GM12878 (cell line): ENCODE data around the gene DGKB. TPM values are rescaled to one million over a fixed set of nuclear protein-coding genes. Genes with fewer than 3 reads are reported as not detected.

ENCODE experiments used
- ATAC-seq: fragments of 200-7000 bp; cut with Tn5 transposase; 3 replicates; pipeline ENCODE4 v1.9.1; 2020; ENCODE audit warnings: mild to moderate bottlenecking, moderate library complexity
- BruUV-seq: library from RNA; stranded (reverse); fragments of 400-500 nt; replicated peaks from 2 replicates; lab custom pipeline; 2021; lab: Mats Ljungman, UMichigan
- CTCF ChIA-PET: fragments of 300-600 bp; sonication (Branson Sonifier 250); formaldehyde crosslinking; extraction: SDS; loops from one replicate; lab custom pipeline; 2021; ENCODE audit warnings: inconsistent platforms; lab: Yijun Ruan, JAX
- POLR2A ChIA-PET: fragments of 350-600 bp; formaldehyde crosslinking; extraction: SDS; loops from one replicate; lab custom pipeline; 2021; ENCODE audit warnings: inconsistent platforms; lab: Charles Lee
- RAD21 ChIA-PET: fragments of 300-600 bp; sonication (Branson Sonifier 250); formaldehyde crosslinking; loops from one replicate; lab custom pipeline; 2023; ENCODE audit warnings: antibody characterized with exemption; ENCODE audit not compliant: unreplicated experiment; lab: Charles Lee
- SMC1A ChIA-PET: fragments of 300-600 bp; sonication (Branson Sonifier 250); formaldehyde crosslinking; loops from one replicate; lab custom pipeline; 2023; ENCODE audit not compliant: unreplicated experiment, uncharacterized antibody; lab: Charles Lee
- DNase-seq: peaks from one replicate; pipeline ENCODE4 v3.0.0-alpha.2; 2011; ENCODE audit warnings: low read depth, low spot score
- FAIRE-seq: peaks from 3 replicates; lab custom pipeline; 2011; peaks lifted over from hg19 to GRCh38; lab: Jason Lieb, UNC
- H2AFZ ChIP-seq: 2 replicates; pipeline ENCODE4 v1.6.0; 2011; ENCODE audit warnings: low read depth, low read length, control low read depth; ENCODE audit not compliant: control insufficient read depth
- H3K27ac ChIP-seq: 2 replicates; pipeline ENCODE4 v1.5.1; 2011; ENCODE audit warnings: control low read depth; ENCODE audit not compliant: control insufficient read depth, insufficient read depth
- H3K27me3 ChIP-seq, 2 experiments: replicated peaks in 1 of 2; 2 replicates each; pipeline versions ENCODE4 v1.6.0 to v1.6.1; 2011; ENCODE audit warnings: low read length in 1 of 2; ENCODE audit not compliant: control insufficient read depth in 2 of 2, insufficient read depth in 2 of 2
- H3K36me3 ChIP-seq, 2 experiments: 2 replicates each; pipeline ENCODE4 v1.5.1; 2011; ENCODE audit warnings: low read length in 1 of 2; ENCODE audit not compliant: control insufficient read depth in 2 of 2, insufficient read depth in 2 of 2
- H3K4me1 ChIP-seq: 2 replicates; pipeline ENCODE4 v1.6.1; 2011; ENCODE audit warnings: mild to moderate bottlenecking, low read length, moderate library complexity, mixed read lengths; ENCODE audit not compliant: control insufficient read depth, insufficient read depth
- H3K4me2 ChIP-seq: 2 replicates; pipeline ENCODE4 v1.6.0; 2011; ENCODE audit warnings: control low read depth; ENCODE audit not compliant: control insufficient read depth, insufficient read depth
- H3K4me3 ChIP-seq: fragments of 200-600 bp; sonication (generic); 2 replicates; pipeline ENCODE4 v1.5.1; 2016
- H3K79me2 ChIP-seq: 2 replicates; pipeline ENCODE4 v1.6.0; 2011; ENCODE audit warnings: low read length; ENCODE audit not compliant: control insufficient read depth, insufficient read depth
- H3K9ac ChIP-seq: 2 replicates; pipeline ENCODE4 v1.8.0; 2011; ENCODE audit warnings: low read length, control low read depth, mixed read lengths; ENCODE audit not compliant: control insufficient read depth, insufficient read depth
- H3K9me3 ChIP-seq: replicated peaks from 3 replicates; pipeline ENCODE4 v1.5.1; 2011; ENCODE audit warnings: mild to moderate bottlenecking, low read length; ENCODE audit not compliant: control insufficient read depth, insufficient read depth
- H4K20me1 ChIP-seq: 2 replicates; pipeline ENCODE4 v1.6.0; 2011; ENCODE audit not compliant: control insufficient read depth, insufficient read depth
- ASH2L ChIP-seq: fragments of 300-600, 200-600 bp; sonication (generic); IDR thresholded peaks from 2 replicates; pipeline ENCODE4 v1.6.1; 2017; ENCODE audit warnings: low read depth, mild to moderate bottlenecking, borderline replicate concordance
- E4F1 ChIP-seq: fragments of 450-650 bp; IDR thresholded peaks from 2 replicates; pipeline ENCODE4 v1.6.1; 2018; ENCODE audit warnings: borderline replicate concordance, mild to moderate bottlenecking; ENCODE audit not compliant: partially characterized antibody
- FOS ChIP-seq: IDR thresholded peaks from 3 replicates; pipeline ENCODE4 v1.6.1; 2011; ENCODE audit warnings: borderline replicate concordance; ENCODE audit not compliant: insufficient read length; ENCODE audit errors: extremely low read depth
- LARP7 ChIP-seq: fragments of 450-650 bp; IDR thresholded peaks from 2 replicates; pipeline ENCODE4 v1.6.1; 2017; ENCODE audit warnings: mild to moderate bottlenecking
- NBN ChIP-seq: fragments of 450-650 bp; IDR thresholded peaks from 2 replicates; pipeline ENCODE4 v1.6.1; 2016
- NR2C1 ChIP-seq: fragments of 450-650 bp; IDR thresholded peaks from 2 replicates; pipeline ENCODE4 v1.6.1; 2017; ENCODE audit warnings: antibody characterized with exemption, mild to moderate bottlenecking, moderate library complexity
- NR2F1 ChIP-seq: fragments of 450-650 bp; conservative IDR thresholded peaks from 2 replicates; pipeline ENCODE4 v1.6.1; 2017; ENCODE audit warnings: mild to moderate bottlenecking
- PAX8 ChIP-seq: fragments of 450-650 bp; IDR thresholded peaks from 2 replicates; pipeline ENCODE4 v1.6.1; 2017; ENCODE audit warnings: mild to moderate bottlenecking, moderate library complexity
- POLR2A ChIP-seq: IDR thresholded peaks from 2 replicates; pipeline ENCODE4 v1.6.1; 2011; ENCODE audit warnings: low read depth, mild to moderate bottlenecking, low read length
- SMARCA5 ChIP-seq: fragments of 450-650 bp; IDR thresholded peaks from 2 replicates; pipeline ENCODE4 v1.6.1; 2017; ENCODE audit warnings: mild to moderate bottlenecking
- SREBF1 ChIP-seq: IDR thresholded peaks from 2 replicates; pipeline ENCODE4 v1.6.1; 2012; ENCODE audit warnings: mild to moderate bottlenecking, low read length
- SRF ChIP-seq, 2 experiments: IDR thresholded peaks; 2 replicates each; pipeline ENCODE4 v1.6.1; 2011; ENCODE audit warnings: low read depth in 2 of 2, low read length in 2 of 2, mild to moderate bottlenecking in 1 of 2, moderate library complexity in 1 of 2
- TBL1XR1 ChIP-seq: IDR thresholded peaks from 2 replicates; pipeline ENCODE4 v1.6.1; 2012; ENCODE audit warnings: low read depth, low read length, improper control_type of control experiment
- WRNIP1 ChIP-seq: IDR thresholded peaks from 2 replicates; pipeline ENCODE4 v1.6.1; 2011; ENCODE audit warnings: low read depth, low read length, improper control_type of control experiment, borderline replicate concordance
- YBX1 ChIP-seq: fragments of 450-650 bp; IDR thresholded peaks from 2 replicates; pipeline ENCODE4 v1.6.1; 2016; ENCODE audit warnings: antibody characterized with exemption
- ZZZ3 ChIP-seq: IDR thresholded peaks from 2 replicates; pipeline ENCODE4 v1.6.1; 2011; ENCODE audit warnings: low read depth; ENCODE audit not compliant: control insufficient read depth, insufficient read length
- WGBS: methylation state at CpG from one replicate; pipeline ENCODE4 v1.1.6; 2016; ENCODE audit warnings: low lambda C conversion rate; ENCODE audit not compliant: insufficient replicate concordance, insufficient coverage; ENCODE audit errors: missing lambda C conversion rate; 5-methylcytosine and 5-hydroxymethylcytosine counted together
- in situ Hi-C: fragments of 300-500 bp; cut with MboI; formaldehyde crosslinking; loops from 9 replicates; pipeline ENCODE4 v1.14.3; 2018; ENCODE audit warnings: mixed read lengths
- intact Hi-C: fragments of 100-400 bp; cut with micrococcal nuclease; formaldehyde crosslinking; loops from one replicate; pipeline ENCODE4 v1.14.2; 2022; ENCODE audit not compliant: unreplicated experiment
- polyA plus RNA-seq, 11 experiments: library from polyadenylated mRNA; depleted of rRNA in 4 of 11; unstranded in 6 of 11; stranded (reverse) in 5 of 11; fragments of >200 nt; fragmentation: Nextera tagmentation in 4 of 11; fragmentation: Illumina TruSeq in 1 of 11; extraction: Ambion mirVana in 4 of 11; extraction: Trizol in 1 of 11; gene quantifications; 1 replicate in 1 of 11; 2 replicates in 10 of 11; pipeline versions ENCODE4 v1.2.1 to v1.2.3, GENCODE V29; 2011 to 2016; ENCODE audit warnings: inconsistent platforms in 2 of 11, missing spikeins in 2 of 11, low read depth in 1 of 11
- total RNA-seq, 4 experiments: library from RNA; depleted of rRNA in 3 of 4; stranded (reverse); fragments of >200 nt in 3 of 4; fragmentation: Illumina TruSeq in 1 of 4; extraction: Trizol in 1 of 4; gene quantifications; 2 replicates each; pipeline versions ENCODE4 v1.2.1 to v1.2.3, GENCODE V29; 2013 to 2021
- TF ChIP-seq, protein P1 (sequence below): IDR thresholded peaks from 2 replicates; pipeline ENCODE4 v1.6.1; 2012; ENCODE audit warnings: low read depth, low read length, improper control_type of control experiment

DGKB gene
- total and polyA plus RNA-seq, 10 of the 15 experiments (the other 5 are each of a cell fraction or from before 2014, with no cell fraction given), result 0.02 to 0.10 (median 0.04) TPM; not detected in 6

DNA sequence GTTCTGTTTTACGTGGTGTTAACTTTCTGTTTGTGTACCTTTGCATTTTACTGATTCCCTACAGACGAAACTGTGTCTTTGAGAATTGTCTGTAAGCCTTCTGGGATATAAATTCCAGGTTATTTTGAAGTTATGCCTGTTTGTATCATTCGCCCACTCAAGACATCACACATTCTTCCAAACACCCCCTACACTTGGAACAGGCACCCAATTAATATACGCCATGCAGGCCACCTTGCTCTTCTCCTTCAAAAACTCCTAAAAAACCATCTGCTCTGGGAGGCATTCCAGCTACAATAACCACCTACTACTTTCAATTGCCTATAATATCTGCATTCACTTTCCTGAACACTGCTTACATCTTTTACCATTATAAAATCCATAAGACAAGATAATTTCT, 453.3 kb downstream of the DGKB start:
- Histone ChIP-seq H4K20me1 (no peaks in the 10 kb centered on the region), H3K4me1 (no peaks in the 10 kb centered on the region), H3K9me3 (no peaks in the 10 kb centered on the region), H2AFZ (no peak overlapping the region), H3K4me3 (no peak overlapping the region), H3K79me2 (no peaks in the 10 kb centered on the region), H3K9ac (no peak overlapping the region), H3K27me3 (no peaks in the 10 kb centered on the region), H3K4me2 (no peak overlapping the region), H3K36me3 (no peaks in the 10 kb centered on the region), H3K27ac (no peak overlapping the region)
- DNase-seq (no peak), FAIRE-seq (no peak), ATAC-seq (no peak)
- intact Hi-C loops, result no loop called here
- CTCF ChIA-PET, result no interaction called here
- BruUV-seq, result no TSS peak
- in situ Hi-C loops, result no loop called here
- no peak for TF ChIP-seq NR2F1
- TF ChIP-seq SRF (IDR thresholded peaks at IDR 0.05; ENCODE audit: low read depth in 2 of 2, low read length in 2 of 2), result no peak
- no peak for TF ChIP-seq E4F1
- no peak for TF ChIP-seq WRNIP1
- TF ChIP-seq POLR2A, result no peak
- TF ChIP-seq FOS, result no peak
- no peak for TF ChIP-seq NR2C1
- no peak for TF ChIP-seq SREBF1
- TF ChIP-seq, protein P1, sequence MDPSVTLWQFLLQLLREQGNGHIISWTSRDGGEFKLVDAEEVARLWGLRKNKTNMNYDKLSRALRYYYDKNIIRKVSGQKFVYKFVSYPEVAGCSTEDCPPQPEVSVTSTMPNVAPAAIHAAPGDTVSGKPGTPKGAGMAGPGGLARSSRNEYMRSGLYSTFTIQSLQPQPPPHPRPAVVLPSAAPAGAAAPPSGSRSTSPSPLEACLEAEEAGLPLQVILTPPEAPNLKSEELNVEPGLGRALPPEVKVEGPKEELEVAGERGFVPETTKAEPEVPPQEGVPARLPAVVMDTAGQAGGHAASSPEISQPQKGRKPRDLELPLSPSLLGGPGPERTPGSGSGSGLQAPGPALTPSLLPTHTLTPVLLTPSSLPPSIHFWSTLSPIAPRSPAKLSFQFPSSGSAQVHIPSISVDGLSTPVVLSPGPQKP, result no peak
- no peak for TF ChIP-seq YBX1
- TF ChIP-seq ASH2L, result no peak
- no peak for TF ChIP-seq SMARCA5
- no peak for TF ChIP-seq PAX8
- TF ChIP-seq TBL1XR1, result no peak
- TF ChIP-seq NBN, result no peak
- no peak for TF ChIP-seq ZZZ3
- TF ChIP-seq LARP7, result no peak
- 15% methylated on average over 4 of the region's 4 CpGs for WGBS
- SMC1A ChIA-PET, result no interaction called here
- RAD21 ChIA-PET, result no interaction called here
- POLR2A ChIA-PET, result no interaction called here
